ENCODE measurements around the gene SLC26A2.

- TF ChIP-seq POLR2A (IDR thresholded peaks at IDR 0.05) (no peak), CTCF (IDR thresholded peaks at IDR 0.05) (no peak)
Measured at GRCh38 chr5:149935431-149935901, 25.1 kb upstream of the SLC26A2 start.

Data from sigmoid colon (tissue), 3 donors.